GM21423 (cell line): ENCODE results near the gene NEU3.

ENCODE experiments used
- ATAC-seq: cut with Tn5 transposase; IDR thresholded peaks from one replicate; pipeline ENCODE4 v1.9.1; 2021; ENCODE audit warnings: mild to moderate bottlenecking, moderate library complexity; ENCODE audit not compliant: unreplicated experiment

Gene NEU3

GRCh38 chr11:75056814-75057213, 68.1 kb downstream of the NEU3 start:
- no peak for ATAC-seq

- no peak for ATAC-seq
Measured at GRCh38 chr11:75059299-75059698, 70.6 kb downstream of the NEU3 start.

DNA sequence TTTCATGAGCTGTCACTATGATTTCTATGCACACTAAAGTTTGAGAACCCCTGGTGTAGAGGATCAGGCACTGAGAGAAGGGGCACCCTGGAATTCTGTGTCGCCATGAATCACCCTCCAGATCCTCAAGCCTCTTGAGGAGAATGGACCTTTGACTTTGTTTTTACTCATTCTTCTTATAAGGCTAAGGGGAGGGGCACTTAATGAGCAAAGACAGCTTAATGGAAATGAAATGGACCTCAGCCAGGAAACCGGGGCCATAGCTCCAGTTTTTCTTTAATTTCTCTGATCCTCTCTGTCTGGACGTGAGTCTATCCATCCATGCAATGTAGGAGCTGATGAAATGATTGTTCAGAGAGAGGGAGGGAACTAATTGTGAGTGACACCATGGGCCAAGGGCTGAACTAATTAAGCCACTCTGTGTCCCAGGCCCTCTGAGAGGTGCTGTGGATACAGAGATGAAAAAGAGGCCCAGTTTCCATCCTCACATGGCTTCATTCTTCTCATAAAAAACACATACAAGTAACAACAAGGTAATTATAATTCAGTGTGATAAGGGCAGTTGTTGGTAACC, 75.1 kb downstream of the NEU3 start:
- no peak for ATAC-seq

GRCh38 chr11:75066061-75066460, 77.3 kb downstream of the NEU3 start:
- ATAC-seq: no peak
